Panc1 (cell line): ENCODE data around the gene MVP. TPM values are rescaled to one million over a fixed set of nuclear protein-coding genes. Genes with fewer than 3 reads are reported as not detected.

ENCODE experiments used
- ATAC-seq: fragments of 200-7000 bp; cut with Tn5 transposase; 2 replicates; pipeline ENCODE4 v1.9.1; 2020; ENCODE audit warnings: mild to moderate bottlenecking, moderate library complexity
- BruUV-seq: library from RNA; stranded (reverse); fragments of 400-500 nt; replicated peaks from 2 replicates; lab custom pipeline; 2021; lab: Mats Ljungman, UMichigan
- CTCF ChIA-PET: fragments of 300-600 bp; sonication (Branson Sonifier 250); formaldehyde crosslinking; loops from one replicate; lab custom pipeline; 2022; ENCODE audit warnings: antibody characterized with exemption; lab: Charles Lee
- POLR2A ChIA-PET: fragments of 300-600 bp; sonication (Branson Sonifier 250); formaldehyde crosslinking; loops from one replicate; lab custom pipeline; 2022; ENCODE audit warnings: antibody characterized with exemption; lab: Charles Lee
- DNase-seq: peaks from one replicate; pipeline ENCODE4 v3.0.0-alpha.2; 2010; ENCODE audit warnings: low read depth, low spot score
- H3K27ac ChIP-seq: 2 replicates; pipeline ENCODE4 v1.5.1; 2011; ENCODE audit warnings: mild to moderate bottlenecking, low read length, inconsistent platforms
- H3K27me3 ChIP-seq: fragments of 200-500 bp; sonication (Bioruptor generic); 2 replicates; pipeline ENCODE4 v1.6.0; 2014; ENCODE audit warnings: low read length, inconsistent platforms; ENCODE audit not compliant: control insufficient read depth, insufficient read depth
- H3K36me3 ChIP-seq: fragments of 200-500 bp; sonication (Bioruptor generic); 2 replicates; pipeline ENCODE4 v1.5.1; 2014; ENCODE audit warnings: inconsistent platforms, mild to moderate bottlenecking, low read length, moderate library complexity; ENCODE audit not compliant: control insufficient read depth, insufficient read depth
- H3K4me1 ChIP-seq: 2 replicates; pipeline ENCODE4 v1.5.1; 2011; ENCODE audit warnings: inconsistent platforms, mild to moderate bottlenecking, low read length, moderate library complexity; ENCODE audit not compliant: control insufficient read depth, insufficient read depth
- H3K4me3 ChIP-seq, 2 experiments: 2 replicates each; pipeline ENCODE4 v1.5.1; 2011 to 2012; ENCODE audit warnings: low read depth in 2 of 2, low read length in 2 of 2, mild to moderate bottlenecking in 2 of 2, inconsistent platforms in 1 of 2, moderate library complexity in 1 of 2
- H3K9me3 ChIP-seq: fragments of 200-500 bp; sonication (Bioruptor generic); 2 replicates; pipeline ENCODE4 v1.5.1; 2014; ENCODE audit warnings: low read depth, mild to moderate bottlenecking, inconsistent platforms, low read length, moderate library complexity; ENCODE audit not compliant: control insufficient read depth, insufficient read depth
- POLR2AphosphoS5 ChIP-seq: IDR thresholded peaks from 2 replicates; pipeline ENCODE4 v1.6.1; 2012; ENCODE audit warnings: mild to moderate bottlenecking, low read depth, low read length, moderate library complexity
- SIN3A ChIP-seq: IDR thresholded peaks from 2 replicates; pipeline ENCODE4 v1.6.1; 2012; ENCODE audit warnings: low read depth, mild to moderate bottlenecking, low read length, moderate library complexity, borderline replicate concordance; ENCODE audit not compliant: insufficient read depth
- TCF7L2 ChIP-seq: IDR thresholded peaks from 2 replicates; pipeline ENCODE4 v1.6.1; 2011; ENCODE audit warnings: mild to moderate bottlenecking, low read depth, low read length, inconsistent platforms
- in situ Hi-C: cut with HindIII; loops from 2 replicates; pipeline ENCODE4 v1.10.0; 2016; ENCODE audit warnings: low sequenced_read_pairs, low pct_unique_long_range_greater_than_20kb
- intact Hi-C: fragments of 100-400 bp; cut with micrococcal nuclease; formaldehyde crosslinking; loops from one replicate; pipeline ENCODE4 v1.10.0; 2022; ENCODE audit not compliant: unreplicated experiment
- total RNA-seq: library from RNA; stranded (reverse); gene quantifications from one replicate; pipeline ENCODE4 v1.2.1, GENCODE V29; 2021; ENCODE audit not compliant: unreplicated experiment
- TF ChIP-seq, protein P1 (sequence below), 2 experiments: IDR thresholded peaks; 2 replicates each; pipeline ENCODE4 v1.6.1; 2011 to 2012; ENCODE audit warnings: low read depth in 2 of 2, control low read depth in 1 of 2, low read length in 1 of 2, mild to moderate bottlenecking in 1 of 2, moderate library complexity in 1 of 2; ENCODE audit not compliant: insufficient read depth in 1 of 2
- TF ChIP-seq, protein P2 (sequence below): fragments of 450-650 bp; IDR thresholded peaks from 2 replicates; pipeline ENCODE4 v1.5.1; 2017; ENCODE audit warnings: mild to moderate bottlenecking

MVP gene
- total RNA-seq, 1 experiment from 2014 or later: 107 TPM

DNA sequence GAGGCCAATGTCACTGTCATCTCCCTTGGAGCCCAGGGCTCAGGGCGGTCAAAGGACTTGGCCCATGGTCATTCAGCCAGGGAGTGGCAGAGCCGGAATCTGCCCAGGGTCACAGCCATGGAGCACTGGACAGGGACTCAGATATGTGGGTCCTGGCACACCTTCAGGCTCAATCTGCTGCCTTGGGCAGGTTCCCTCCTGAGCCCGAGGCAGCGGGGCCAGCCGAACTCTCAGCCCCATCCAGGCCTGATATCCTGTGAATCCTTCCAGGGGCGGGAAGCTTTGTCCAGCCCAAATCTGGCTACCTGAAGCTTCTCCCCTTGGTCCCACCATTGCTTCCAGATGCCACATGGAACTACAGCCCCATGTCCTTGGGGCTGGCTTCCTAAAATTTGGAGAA is 54.9 kb downstream of the MVP start:
- ChIA-PET CTCF (interaction anchor here (1.0 kb wide), 1 partner anchor 27 kb away, joined by 3 read pairs; no protein-coding TSS in a partner anchor), POLR2A (interaction anchor here (0.6 kb wide), 1 partner anchor 25 kb away, joined by 4 read pairs; the partner anchor contains the start of gene ASPHD1)
- intact Hi-C loops: no loop called here
- Histone ChIP-seq H3K4me3 (no peak overlapping the region), H3K27me3 (no peaks in the 10 kb centered on the region), H3K9me3 (no peaks in the 10 kb centered on the region), H3K27ac (no peak overlapping the region), H3K36me3 (no peaks in the 10 kb centered on the region), H3K4me1 (no peaks in the 10 kb centered on the region)
- in situ Hi-C loops: no loop called here
- DNase-seq (no peak), ATAC-seq (no peak)
- TF ChIP-seq TCF7L2 (no peak), POLR2AphosphoS5 (no peak), SIN3A (no peak)
- TF ChIP-seq, protein P1, sequence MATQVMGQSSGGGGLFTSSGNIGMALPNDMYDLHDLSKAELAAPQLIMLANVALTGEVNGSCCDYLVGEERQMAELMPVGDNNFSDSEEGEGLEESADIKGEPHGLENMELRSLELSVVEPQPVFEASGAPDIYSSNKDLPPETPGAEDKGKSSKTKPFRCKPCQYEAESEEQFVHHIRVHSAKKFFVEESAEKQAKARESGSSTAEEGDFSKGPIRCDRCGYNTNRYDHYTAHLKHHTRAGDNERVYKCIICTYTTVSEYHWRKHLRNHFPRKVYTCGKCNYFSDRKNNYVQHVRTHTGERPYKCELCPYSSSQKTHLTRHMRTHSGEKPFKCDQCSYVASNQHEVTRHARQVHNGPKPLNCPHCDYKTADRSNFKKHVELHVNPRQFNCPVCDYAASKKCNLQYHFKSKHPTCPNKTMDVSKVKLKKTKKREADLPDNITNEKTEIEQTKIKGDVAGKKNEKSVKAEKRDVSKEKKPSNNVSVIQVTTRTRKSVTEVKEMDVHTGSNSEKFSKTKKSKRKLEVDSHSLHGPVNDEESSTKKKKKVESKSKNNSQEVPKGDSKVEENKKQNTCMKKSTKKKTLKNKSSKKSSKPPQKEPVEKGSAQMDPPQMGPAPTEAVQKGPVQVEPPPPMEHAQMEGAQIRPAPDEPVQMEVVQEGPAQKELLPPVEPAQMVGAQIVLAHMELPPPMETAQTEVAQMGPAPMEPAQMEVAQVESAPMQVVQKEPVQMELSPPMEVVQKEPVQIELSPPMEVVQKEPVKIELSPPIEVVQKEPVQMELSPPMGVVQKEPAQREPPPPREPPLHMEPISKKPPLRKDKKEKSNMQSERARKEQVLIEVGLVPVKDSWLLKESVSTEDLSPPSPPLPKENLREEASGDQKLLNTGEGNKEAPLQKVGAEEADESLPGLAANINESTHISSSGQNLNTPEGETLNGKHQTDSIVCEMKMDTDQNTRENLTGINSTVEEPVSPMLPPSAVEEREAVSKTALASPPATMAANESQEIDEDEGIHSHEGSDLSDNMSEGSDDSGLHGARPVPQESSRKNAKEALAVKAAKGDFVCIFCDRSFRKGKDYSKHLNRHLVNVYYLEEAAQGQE (IDR thresholded peaks at IDR 0.05; ENCODE audit: insufficient read depth in 1 of 2, low read depth in 2 of 2, low read length in 1 of 2): no peak
- TF ChIP-seq, protein P2, sequence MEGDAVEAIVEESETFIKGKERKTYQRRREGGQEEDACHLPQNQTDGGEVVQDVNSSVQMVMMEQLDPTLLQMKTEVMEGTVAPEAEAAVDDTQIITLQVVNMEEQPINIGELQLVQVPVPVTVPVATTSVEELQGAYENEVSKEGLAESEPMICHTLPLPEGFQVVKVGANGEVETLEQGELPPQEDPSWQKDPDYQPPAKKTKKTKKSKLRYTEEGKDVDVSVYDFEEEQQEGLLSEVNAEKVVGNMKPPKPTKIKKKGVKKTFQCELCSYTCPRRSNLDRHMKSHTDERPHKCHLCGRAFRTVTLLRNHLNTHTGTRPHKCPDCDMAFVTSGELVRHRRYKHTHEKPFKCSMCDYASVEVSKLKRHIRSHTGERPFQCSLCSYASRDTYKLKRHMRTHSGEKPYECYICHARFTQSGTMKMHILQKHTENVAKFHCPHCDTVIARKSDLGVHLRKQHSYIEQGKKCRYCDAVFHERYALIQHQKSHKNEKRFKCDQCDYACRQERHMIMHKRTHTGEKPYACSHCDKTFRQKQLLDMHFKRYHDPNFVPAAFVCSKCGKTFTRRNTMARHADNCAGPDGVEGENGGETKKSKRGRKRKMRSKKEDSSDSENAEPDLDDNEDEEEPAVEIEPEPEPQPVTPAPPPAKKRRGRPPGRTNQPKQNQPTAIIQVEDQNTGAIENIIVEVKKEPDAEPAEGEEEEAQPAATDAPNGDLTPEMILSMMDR: no peak
- BruUV-seq: no TSS peak

DNA sequence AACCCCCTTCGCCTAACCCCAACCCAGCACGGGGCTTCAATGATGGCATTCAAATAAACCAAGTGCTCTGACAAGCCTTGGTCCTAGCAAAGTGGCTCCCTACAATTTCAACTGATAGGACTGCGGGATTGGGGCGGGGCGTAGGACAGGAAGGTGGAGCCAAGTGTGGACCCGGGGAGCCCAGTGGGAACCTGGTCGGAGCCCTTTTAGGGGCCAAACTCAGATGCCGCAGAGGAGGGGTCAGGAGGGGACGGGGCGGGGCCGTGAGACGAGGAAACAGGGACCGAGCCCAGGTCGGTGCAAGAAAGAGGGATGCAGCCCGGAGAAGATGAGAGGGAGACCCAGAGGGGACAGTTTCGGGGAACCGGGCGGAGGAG is 55.9 kb downstream of the MVP start:
- Histone ChIP-seq H3K4me1 (no peaks in the 10 kb centered on the region), H3K4me3 (no peak overlapping the region), H3K36me3 (no peaks in the 10 kb centered on the region), H3K27ac (no peak overlapping the region), H3K9me3 (no peaks in the 10 kb centered on the region), H3K27me3 (no peaks in the 10 kb centered on the region)
- intact Hi-C loops (no loop called here), in situ Hi-C loops (no loop called here)
- POLR2A ChIA-PET: no interaction called here
- TF ChIP-seq, protein P1 (IDR thresholded peaks at IDR 0.05; ENCODE audit: insufficient read depth in 1 of 2, low read depth in 2 of 2, low read length in 1 of 2): no peak
- TF ChIP-seq POLR2AphosphoS5: no peak
- TF ChIP-seq SIN3A: no peak
- TF ChIP-seq TCF7L2: no peak
- TF ChIP-seq, protein P2: no peak
- BruUV-seq: no TSS peak
- CTCF ChIA-PET: no interaction called here
- ATAC-seq: no peak
- DNase-seq: no peak
